Measurements from ENCODE around the gene ACVR1B.

The ACVR1B gene

GRCh38 chr12:52042706-52043385, 91.3 kb downstream of the ACVR1B start:
- H3K4me1 ChIP-seq (ENCODE audit: control insufficient read depth in 1 of 2, insufficient read depth in 2 of 2, low read length in 2 of 2), result peaks cover 25 to 28% of the 10 kb centered on the region in 2 donors

GRCh38 chr12:52043386-52044212, 92.1 kb downstream of the ACVR1B start:
- no peaks in the 10 kb centered on the region for H3K9me3 ChIP-seq (ENCODE audit: control insufficient read depth in 1 of 2, low read length in 2 of 2)
- no peaks in the 10 kb centered on the region for H3K27me3 ChIP-seq (ENCODE audit: control insufficient read depth in 1 of 2, insufficient read depth in 2 of 2, low read length in 2 of 2)
- no peaks in the 10 kb centered on the region for H3K36me3 ChIP-seq (ENCODE audit: control insufficient read depth in 1 of 2, insufficient read depth in 2 of 2, low read length in 2 of 2)
- H3K27ac ChIP-seq (ENCODE audit: low read depth, low read length), result peak overlapping the region; percentile 57
- H3K4me3 ChIP-seq (ENCODE audit: low read depth in 1 of 2, low read length in 2 of 2), result no peak overlapping the region
- peak overlapping the region in 1 of 2 donors; percentile 12 for H3K9ac ChIP-seq (ENCODE audit: low read depth in 1 of 2, low read length in 2 of 2)
- peaks cover 25 to 28% of the 10 kb centered on the region in 2 donors for H3K4me1 ChIP-seq (ENCODE audit: control insufficient read depth in 1 of 2, insufficient read depth in 2 of 2, low read length in 2 of 2)

More at GRCh38 chr12:52042706-52043385, 91.3 kb downstream of the ACVR1B start:
- Histone ChIP-seq H3K36me3 (ENCODE audit: control insufficient read depth in 1 of 2, insufficient read depth in 2 of 2, low read length in 2 of 2) (no peaks in the 10 kb centered on the region), H3K27me3 (ENCODE audit: control insufficient read depth in 1 of 2, insufficient read depth in 2 of 2, low read length in 2 of 2) (no peaks in the 10 kb centered on the region), H3K9me3 (ENCODE audit: control insufficient read depth in 1 of 2, low read length in 2 of 2) (no peaks in the 10 kb centered on the region), H3K9ac (ENCODE audit: low read depth in 1 of 2, low read length in 2 of 2) (no peak overlapping the region), H3K27ac (ENCODE audit: low read depth, low read length) (no peak overlapping the region), H3K4me3 (ENCODE audit: low read depth in 1 of 2, low read length in 2 of 2) (no peak overlapping the region)

GRCh38 chr12:52044292-52044983, 92.9 kb downstream of the ACVR1B start:
- peaks cover 25 to 28% of the 10 kb centered on the region in 2 donors for H3K4me1 ChIP-seq (ENCODE audit: control insufficient read depth in 1 of 2, insufficient read depth in 2 of 2, low read length in 2 of 2)
- no peaks in the 10 kb centered on the region for H3K9me3 ChIP-seq (ENCODE audit: control insufficient read depth in 1 of 2, low read length in 2 of 2)
- H3K9ac ChIP-seq (ENCODE audit: low read depth in 1 of 2, low read length in 2 of 2), result peak overlapping the region in 1 of 2 donors; percentile 12
- H3K4me3 ChIP-seq (ENCODE audit: low read depth in 1 of 2, low read length in 2 of 2), result no peak overlapping the region
- peak overlapping the region; percentile 57 for H3K27ac ChIP-seq (ENCODE audit: low read depth, low read length)
- no peaks in the 10 kb centered on the region for H3K27me3 ChIP-seq (ENCODE audit: control insufficient read depth in 1 of 2, insufficient read depth in 2 of 2, low read length in 2 of 2)
- no peaks in the 10 kb centered on the region for H3K36me3 ChIP-seq (ENCODE audit: control insufficient read depth in 1 of 2, insufficient read depth in 2 of 2, low read length in 2 of 2)

- no peaks in the 10 kb centered on the region for H3K36me3 ChIP-seq (ENCODE audit: control insufficient read depth in 1 of 2, insufficient read depth in 2 of 2, low read length in 2 of 2)
- no peaks in the 10 kb centered on the region for H3K27me3 ChIP-seq (ENCODE audit: control insufficient read depth in 1 of 2, insufficient read depth in 2 of 2, low read length in 2 of 2)
- no peak overlapping the region for H3K4me3 ChIP-seq (ENCODE audit: low read depth in 1 of 2, low read length in 2 of 2)
- peak overlapping the region; percentile 30 for H3K27ac ChIP-seq (ENCODE audit: low read depth, low read length)
- H3K9ac ChIP-seq (ENCODE audit: low read depth in 1 of 2, low read length in 2 of 2), result peak overlapping the region; percentile 13 to 36
- no peaks in the 10 kb centered on the region for H3K9me3 ChIP-seq (ENCODE audit: control insufficient read depth in 1 of 2, low read length in 2 of 2)
- peaks cover 26 to 33% of the 10 kb centered on the region in 2 donors for H3K4me1 ChIP-seq (ENCODE audit: control insufficient read depth in 1 of 2, insufficient read depth in 2 of 2, low read length in 2 of 2)
Observed at GRCh38 chr12:52045794-52046199, 94.3 kb downstream of the ACVR1B start.
